OCI-LY7 (cell line): ENCODE data around the gene BAX. TPM values are rescaled to one million over a fixed set of nuclear protein-coding genes. Genes with fewer than 3 reads are reported as not detected.

ENCODE experiments used
- BruUV-seq: library from RNA; stranded (reverse); fragments of 400-500 nt; replicated peaks from 2 replicates; lab custom pipeline; 2021; lab: Mats Ljungman, UMichigan
- CTCF ChIA-PET: fragments of 300-600 bp; sonication (Branson Sonifier 250); formaldehyde crosslinking; loops from one replicate; lab custom pipeline; 2022; ENCODE audit warnings: antibody characterized with exemption; ENCODE audit not compliant: unreplicated experiment; lab: Charles Lee
- POLR2A ChIA-PET: fragments of 300-600 bp; sonication (Branson Sonifier 250); formaldehyde crosslinking; loops from one replicate; lab custom pipeline; 2022; ENCODE audit warnings: antibody characterized with exemption; lab: Charles Lee
- DNase-seq: peaks from one replicate; pipeline ENCODE4 v3.0.0-alpha.2; 2015; ENCODE audit warnings: low spot score
- H2AFZ ChIP-seq: fragments of 200-600 bp; sonication (generic), shearing (Covaris generic); 2 replicates; pipeline ENCODE4 v1.6.1; 2014; ENCODE audit warnings: mild to moderate bottlenecking, antibody characterized with exemption, low read length, moderate library complexity
- H3K27ac ChIP-seq: fragments of 200-600 bp; sonication (generic); 2 replicates; pipeline ENCODE4 v1.5.1; 2014; ENCODE audit warnings: mixed run types, low read depth, mild to moderate bottlenecking, moderate library complexity, low read length, inconsistent platforms; ENCODE audit not compliant: poor library complexity, severe bottlenecking
- H3K36me3 ChIP-seq: fragments of 200-600 bp; sonication (generic); 2 replicates; pipeline ENCODE4 v1.6.1; 2014; ENCODE audit warnings: mild to moderate bottlenecking, antibody characterized with exemption, low read length, moderate library complexity, mixed read lengths; ENCODE audit not compliant: insufficient read depth
- H3K4me1 ChIP-seq: fragments of 200-600 bp; sonication (generic); 2 replicates; pipeline ENCODE4 v1.5.1; 2014; ENCODE audit warnings: mild to moderate bottlenecking, low read length; ENCODE audit not compliant: insufficient read depth, poor library complexity, severe bottlenecking
- H3K4me2 ChIP-seq: fragments of 200-600 bp; sonication (generic); 2 replicates; pipeline ENCODE4 v1.6.1; 2014; ENCODE audit warnings: mild to moderate bottlenecking, low read length
- H3K4me3 ChIP-seq: fragments of 200-600 bp; sonication (generic); 2 replicates; pipeline ENCODE4 v1.5.1; 2014; ENCODE audit warnings: mild to moderate bottlenecking, low read depth, low read length; ENCODE audit not compliant: poor library complexity, severe bottlenecking
- H3K79me2 ChIP-seq: fragments of 200-600 bp; sonication (generic); 2 replicates; pipeline ENCODE4 v1.6.1; 2016; ENCODE audit warnings: low read depth, mild to moderate bottlenecking, low read length, moderate library complexity, mixed read lengths; ENCODE audit not compliant: insufficient read depth
- H3K9me2 ChIP-seq: fragments of 200-600 bp; sonication (generic); 2 replicates; pipeline ENCODE4 v1.6.1; 2016; ENCODE audit warnings: mild to moderate bottlenecking, low read length, mixed read lengths; ENCODE audit not compliant: insufficient read depth
- H3K9me3 ChIP-seq: fragments of 200-600 bp; sonication (generic); 2 replicates; pipeline ENCODE4 v1.6.1; 2014; ENCODE audit warnings: mild to moderate bottlenecking, mixed run types, low read length, mixed read lengths
- H4K20me1 ChIP-seq: fragments of 200-600 bp; sonication (generic); 2 replicates; pipeline ENCODE4 v1.6.1; 2014; ENCODE audit warnings: mild to moderate bottlenecking, antibody characterized with exemption, low read length, moderate library complexity, mixed read lengths; ENCODE audit not compliant: insufficient read depth
- EZH2phosphoT487 ChIP-seq: fragments of 200-600 bp; sonication (generic); IDR thresholded peaks from 2 replicates; pipeline ENCODE4 v1.6.1; 2018; ENCODE audit warnings: low read depth, borderline replicate concordance, mild to moderate bottlenecking, mixed run types, antibody characterized with exemption, low read length, moderate library complexity, mixed read lengths
- intact Hi-C: fragments of 100-400 bp; cut with micrococcal nuclease; formaldehyde crosslinking; loops from one replicate; pipeline ENCODE4 v1.10.0; 2022; ENCODE audit not compliant: unreplicated experiment
- total RNA-seq, 2 experiments: library from RNA; depleted of rRNA in 1 of 2; stranded (reverse); fragments of >200 nt in 1 of 2; shearing (Covaris generic) in 1 of 2; gene quantifications; 2 replicates each; pipeline ENCODE4 v1.2.3, GENCODE V29; 2014 to 2022
- TF ChIP-seq, protein P1 (sequence below): fragments of 200-600 bp; sonication (generic); conservative IDR thresholded peaks from 2 replicates; pipeline ENCODE4 v1.5.1; 2014; ENCODE audit warnings: mild to moderate bottlenecking, antibody characterized with exemption, low read length, moderate library complexity, mixed read lengths

BAX gene
- total RNA-seq, 2 experiments from 2014 or later = 83.9 to 95.2 TPM

DNA sequence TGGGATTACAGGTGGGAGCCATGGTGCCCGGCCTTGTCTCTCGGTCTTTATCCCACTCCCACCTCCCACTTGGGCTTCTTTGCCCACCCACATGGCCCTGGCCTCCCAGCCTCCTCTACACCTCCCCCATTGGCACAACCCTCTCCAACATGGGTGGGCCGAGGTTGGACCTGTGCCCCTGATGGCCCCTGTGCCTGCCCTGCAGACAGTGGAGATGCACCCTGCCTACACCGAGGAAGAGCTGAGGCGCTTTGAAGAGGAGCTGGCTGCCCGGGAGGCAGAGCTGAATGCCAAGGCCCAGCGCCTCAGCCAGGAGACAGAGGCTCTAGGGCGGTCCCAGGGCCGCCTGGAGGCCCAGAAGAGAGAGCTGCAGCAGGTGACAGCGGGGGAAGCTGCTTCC is 33.7 kb upstream of the BAX start:
- H3K27ac ChIP-seq = no peak overlapping the region
- TF ChIP-seq, protein P1, sequence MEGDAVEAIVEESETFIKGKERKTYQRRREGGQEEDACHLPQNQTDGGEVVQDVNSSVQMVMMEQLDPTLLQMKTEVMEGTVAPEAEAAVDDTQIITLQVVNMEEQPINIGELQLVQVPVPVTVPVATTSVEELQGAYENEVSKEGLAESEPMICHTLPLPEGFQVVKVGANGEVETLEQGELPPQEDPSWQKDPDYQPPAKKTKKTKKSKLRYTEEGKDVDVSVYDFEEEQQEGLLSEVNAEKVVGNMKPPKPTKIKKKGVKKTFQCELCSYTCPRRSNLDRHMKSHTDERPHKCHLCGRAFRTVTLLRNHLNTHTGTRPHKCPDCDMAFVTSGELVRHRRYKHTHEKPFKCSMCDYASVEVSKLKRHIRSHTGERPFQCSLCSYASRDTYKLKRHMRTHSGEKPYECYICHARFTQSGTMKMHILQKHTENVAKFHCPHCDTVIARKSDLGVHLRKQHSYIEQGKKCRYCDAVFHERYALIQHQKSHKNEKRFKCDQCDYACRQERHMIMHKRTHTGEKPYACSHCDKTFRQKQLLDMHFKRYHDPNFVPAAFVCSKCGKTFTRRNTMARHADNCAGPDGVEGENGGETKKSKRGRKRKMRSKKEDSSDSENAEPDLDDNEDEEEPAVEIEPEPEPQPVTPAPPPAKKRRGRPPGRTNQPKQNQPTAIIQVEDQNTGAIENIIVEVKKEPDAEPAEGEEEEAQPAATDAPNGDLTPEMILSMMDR = no peak
- no peak for TF ChIP-seq EZH2phosphoT487
- no peak for DNase-seq
- CTCF ChIA-PET = no interaction called here
- POLR2A ChIA-PET = no interaction called here
- intact Hi-C loops = no loop called here
- H3K9me2 ChIP-seq = no peaks in the 10 kb centered on the region
- H3K4me2 ChIP-seq = no peak overlapping the region
- no peak overlapping the region for H2AFZ ChIP-seq
- peaks cover 24% of the 10 kb centered on the region for H3K36me3 ChIP-seq
- H3K79me2 ChIP-seq = no peaks in the 10 kb centered on the region
- no peak overlapping the region for H3K4me3 ChIP-seq
- H4K20me1 ChIP-seq = no peaks in the 10 kb centered on the region
- H3K9me3 ChIP-seq = no peaks in the 10 kb centered on the region
- no TSS peak for BruUV-seq
- peaks cover 17% of the 10 kb centered on the region for H3K4me1 ChIP-seq

DNA sequence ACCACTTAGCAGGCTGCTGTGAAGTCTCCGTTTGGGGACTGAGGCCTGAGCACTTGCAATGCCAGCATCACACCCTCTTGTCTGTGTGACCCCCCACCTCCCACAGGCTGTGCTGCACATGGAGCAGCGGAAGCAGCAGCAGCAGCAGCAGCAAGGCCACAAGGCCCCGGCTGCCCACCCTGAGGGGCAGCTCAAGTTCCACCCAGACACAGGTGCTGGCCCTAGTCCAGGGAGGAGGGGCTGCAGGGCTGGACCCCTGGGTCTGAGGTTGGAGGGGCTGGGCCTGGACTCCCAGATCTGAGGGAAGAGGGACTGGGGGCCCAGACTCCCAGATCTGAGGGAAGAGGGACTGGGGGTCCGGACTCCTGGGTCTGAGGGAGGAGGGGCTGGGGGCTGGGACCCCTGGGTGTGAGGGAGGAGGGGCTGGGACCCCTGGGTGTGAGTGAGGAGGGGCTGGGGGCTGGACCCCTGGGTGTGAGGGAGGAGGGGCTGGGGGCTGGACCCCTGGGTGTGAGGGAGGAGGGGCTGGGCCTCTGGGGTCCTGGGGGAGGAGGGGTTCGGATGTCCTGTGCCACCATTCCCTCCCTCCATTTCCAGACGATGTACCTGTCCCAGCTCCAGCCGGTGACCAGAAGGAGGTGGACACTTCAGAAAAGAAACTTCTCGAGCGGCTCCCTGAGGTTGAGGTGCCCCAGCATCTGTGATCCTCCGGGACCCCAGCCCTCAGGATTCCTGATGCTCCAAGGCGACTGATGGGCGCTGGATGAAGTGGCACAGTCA is 32.8 kb upstream of the BAX start:
- H3K79me2 ChIP-seq = no peaks in the 10 kb centered on the region
- no peak for DNase-seq
- no peak for TF ChIP-seq EZH2phosphoT487
- TF ChIP-seq, protein P1 = no peak
- H3K27ac ChIP-seq = no peak overlapping the region
- ChIA-PET POLR2A (no interaction called here), CTCF (no interaction called here)
- H4K20me1 ChIP-seq = no peaks in the 10 kb centered on the region
- intact Hi-C loops = no loop called here
- H2AFZ ChIP-seq = no peak overlapping the region
- BruUV-seq = no TSS peak
- no peak overlapping the region for H3K4me2 ChIP-seq
- no peak overlapping the region for H3K4me3 ChIP-seq
- peaks cover 17% of the 10 kb centered on the region for H3K4me1 ChIP-seq
- H3K9me2 ChIP-seq = no peaks in the 10 kb centered on the region
- no peaks in the 10 kb centered on the region for H3K9me3 ChIP-seq
- H3K36me3 ChIP-seq = peaks cover 19% of the 10 kb centered on the region; the same call in 1 of the 2 replicates
